Heart left ventricle (tissue), 13 donors: ENCODE measurements around the gene ITPR3.

Experiments
- CTCF ChIP-seq, 12 donors: fragments of 200-600 bp; sonication (generic) in 4 of 12; IDR thresholded peaks; one replicate each; pipeline versions ENCODE4 v1.5.0 to v1.8.0; 2018 to 2022; ENCODE audit warnings: antibody characterized with exemption in 12 of 12, mild to moderate bottlenecking in 5 of 12
- POLR2A ChIP-seq, 2 donors: fragments of 450-650 bp; IDR thresholded peaks; one replicate each; pipeline ENCODE4 v1.6.1; 2017; ENCODE audit warnings: antibody characterized with exemption in 2 of 2, mild to moderate bottlenecking in 2 of 2, moderate library complexity in 2 of 2
- donor health status: ischemic (EF 13 %, LVEDD 7.1; RV severe dilation, severe dysfunction).
- donor health status: DM: no; HTN: yes; CAD: no.
- donor health status: DM: no; HTN: no; CAD: no.
- donor health status: ischemic (EF 25% LVEDD 6.9; RV normal size, moderate dysfunction).
- donor health status: ischemic (EF 25% LVEDD 5.7; RV mildly dilated, moderate dysfunction).
- donor health status: ischemic (EF 35%, LVEDD 5.7; RV mildly dilated, moderate dysfunction).
- donor health status: nonischemic (EF 11% LVEDD 7.7; RV severe dilation, severe dysfunction).
- donor health status: DM: yes; HTN: yes; CAD: no.
- donor health status: PGD.
- donor health status: ischemic (EF 29% LVEDD 5.4; RV normal size, mild dysfunction).
- donor health status: nonischemic (EF 23%, LVEDD 6.1; RV moderate dilation, normal function).

DNA sequence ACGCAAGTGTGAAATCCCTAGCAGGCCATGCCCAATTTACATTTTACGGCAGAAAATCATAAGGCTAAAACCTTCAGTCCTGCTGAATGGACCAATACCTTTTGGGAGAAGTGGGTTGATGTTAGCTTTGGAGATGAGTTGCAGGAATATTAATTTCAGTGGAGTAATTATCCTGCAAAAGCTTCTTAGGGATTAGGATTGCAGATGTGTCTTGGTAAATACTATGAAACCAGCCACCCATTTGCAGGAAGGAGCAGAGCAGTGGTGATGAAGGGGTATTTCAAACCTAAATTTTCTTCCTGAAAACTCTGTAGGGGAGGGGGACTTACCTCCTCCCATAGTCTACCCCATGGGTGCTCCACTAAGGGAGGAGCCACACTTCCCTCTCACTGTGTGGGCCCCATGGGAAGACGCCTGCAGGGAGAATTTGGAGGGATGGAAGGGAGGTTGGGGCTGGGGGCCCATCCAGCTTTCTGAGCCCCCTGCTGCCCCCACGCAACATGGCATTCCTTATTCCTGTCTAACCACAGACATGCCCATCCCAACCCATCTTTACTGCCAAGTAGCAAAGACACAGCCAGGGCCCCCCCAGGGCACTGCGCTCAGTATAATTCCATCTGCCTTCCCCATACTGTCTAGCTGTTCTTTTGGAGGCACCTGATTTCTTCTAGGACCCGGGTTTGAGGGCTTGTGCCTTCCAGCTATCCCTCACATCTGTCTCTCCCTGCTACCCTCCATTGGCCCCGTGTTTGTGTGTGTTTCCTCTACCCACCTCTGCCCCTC, 105.0 kb downstream of the ITPR3 start:
- TF ChIP-seq CTCF (IDR thresholded peaks at IDR 0.05) (no peak), POLR2A (IDR thresholded peaks at IDR 0.05) (no peak)
